Sigmoid colon (tissue), 7 donors: ENCODE data around the gene EPS8L2. TPM values are rescaled to one million over a fixed set of nuclear protein-coding genes. Genes with fewer than 3 reads are reported as not detected.

Experiments used
- DNase-seq: peaks from one replicate; pipeline ENCODE4 v3.0.0-alpha.2; 2019
- H3K27ac ChIP-seq, 4 donors: fragments of 200-600 bp; sonication (generic); one replicate each; pipeline ENCODE4 v1.5.1; 2016 to 2019; ENCODE audit warnings: mild to moderate bottlenecking in 1 of 4
- H3K27me3 ChIP-seq, 3 donors: fragments of 200-600 bp; sonication (generic); one replicate each; pipeline ENCODE4 v1.5.1; 2019; ENCODE audit warnings: mild to moderate bottlenecking in 1 of 3
- H3K36me3 ChIP-seq, 4 donors: fragments of 200-600 bp; sonication (generic); one replicate each; pipeline ENCODE4 v1.5.1; 2016 to 2019
- H3K4me1 ChIP-seq, 4 donors: fragments of 200-600 bp; sonication (generic); one replicate each; pipeline ENCODE4 v1.5.1; 2017 to 2019
- H3K4me3 ChIP-seq, 4 donors: fragments of 200-600 bp; sonication (generic); one replicate each; pipeline ENCODE4 v1.5.1; 2017 to 2019; ENCODE audit warnings: mild to moderate bottlenecking in 2 of 4, moderate library complexity in 1 of 4
- H3K9me3 ChIP-seq, 4 donors: fragments of 200-600 bp in 3 of 4; sonication (generic) in 3 of 4; one replicate each; pipeline versions ENCODE4 v1.5.1 to v1.6.1; 2013 to 2019
- CTCF ChIP-seq, 4 experiments: fragments of 450-650 bp in 3 of 4; fragments of 200-600 bp in 1 of 4; IDR thresholded peaks; one replicate each; pipeline ENCODE4 v1.5.1; 2016 to 2019; ENCODE audit warnings: antibody characterized with exemption in 4 of 4, mild to moderate bottlenecking in 3 of 4, moderate library complexity in 2 of 4
- EP300 ChIP-seq, 4 donors: sonication (generic); formaldehyde crosslinking; IDR thresholded peaks; one replicate each; pipeline ENCODE4 v1.6.1; 2017; ENCODE audit warnings: antibody characterized with exemption in 4 of 4
- POLR2A ChIP-seq, 2 donors: fragments of 450-650 bp; IDR thresholded peaks; one replicate each; pipeline ENCODE4 v1.6.1; 2016; ENCODE audit warnings: antibody characterized with exemption in 2 of 2, mild to moderate bottlenecking in 2 of 2, moderate library complexity in 2 of 2
- POLR2AphosphoS5 ChIP-seq, 4 donors: sonication (generic); formaldehyde crosslinking; IDR thresholded peaks; one replicate each; pipeline ENCODE4 v1.6.1; 2017; ENCODE audit warnings: antibody characterized with exemption in 4 of 4
- WGBS, 2 donors: extraction: QIAGEN DNeasy Blood & Tissue Kit; methylation state at CpG; one replicate each; pipeline ENCODE4 v1.1.7; 2013; 5-methylcytosine and 5-hydroxymethylcytosine counted together
- intact Hi-C: fragments of 100-400 bp; cut with DNase I; formaldehyde crosslinking; loops from one replicate; pipeline ENCODE4 v1.15.1; 2023
- polyA plus RNA-seq, 3 donors: library from polyadenylated mRNA; stranded (reverse); fragments of 200-250 nt; gene quantifications; one replicate each; pipeline ENCODE4 v1.2.3, GENCODE V29; 2013
- total RNA-seq, 4 donors: library from RNA; depleted of rRNA; stranded (reverse); fragments of >200 nt; gene quantifications; one replicate each; pipeline ENCODE4 v1.1.0, GENCODE V29; 2016
- donor health status: healthy with polysubstance abuse.
- donor health status: Bipolar disorder and iron deficiency.
- donor health status: healthy.

Gene EPS8L2
- total and polyA plus RNA-seq, 7 donors, result 5.4 to 168 (median 15.6) TPM

GRCh38 chr11:697811-698311, 8.2 kb upstream of the EPS8L2 start:
- H3K36me3 ChIP-seq, result peaks cover 0 to 39% (median 5%) of the 10 kb centered on the region in 4 donors
- intact Hi-C loops, result loop anchor here (5.0 kb wide), 2 partner anchors 99 to 121 kb away; partner anchors contain the start of genes PHRF1 and SLC25A22
- H3K27me3 ChIP-seq, result no peaks in the 10 kb centered on the region
- TF ChIP-seq EP300 (IDR thresholded peaks at IDR 0.05) (no peak), CTCF (IDR thresholded peaks at IDR 0.05) (no peak), POLR2AphosphoS5 (IDR thresholded peaks at IDR 0.05) (no peak), POLR2A (IDR thresholded peaks at IDR 0.05) (no peak)
- H3K9me3 ChIP-seq, result no peaks in the 10 kb centered on the region
- H3K4me3 ChIP-seq, result peak overlapping the region in 1 of 4 donors; percentile 88
- H3K27ac ChIP-seq, result peak overlapping the region; percentile 98 to 100 (median 99)
- no peak for DNase-seq
- peaks cover 0 to 51% (median 42%) of the 10 kb centered on the region in 4 donors for H3K4me1 ChIP-seq
- 84 to 88% methylated on average over 11 of the region's 11 CpGs for WGBS, 2 donors

GRCh38 chr11:698493-699115, 7.4 kb upstream of the EPS8L2 start:
- intact Hi-C loops, result loop anchor here (5.0 kb wide), 2 partner anchors 99 to 121 kb away; partner anchors contain the start of genes PHRF1 and SLC25A22
- Histone ChIP-seq H3K9me3 (no peaks in the 10 kb centered on the region), H3K27ac (peak overlapping the region; percentile 98 to 100 (median 99)), H3K36me3 (peaks cover 0 to 39% (median 8%) of the 10 kb centered on the region in 4 donors), H3K27me3 (no peaks in the 10 kb centered on the region), H3K4me3 (no peak overlapping the region), H3K4me1 (peaks cover 0 to 48% (median 36%) of the 10 kb centered on the region in 4 donors)
- DNase-seq, result no peak
- 84 to 86% methylated on average over 17 of the region's 17 CpGs for WGBS, 2 donors
- TF ChIP-seq POLR2AphosphoS5 (IDR thresholded peaks at IDR 0.05) (no peak), CTCF (IDR thresholded peaks at IDR 0.05) (no peak)

- peaks cover 0 to 39% (median 8%) of the 10 kb centered on the region in 4 donors for H3K36me3 ChIP-seq
- no peak for TF ChIP-seq EP300 (IDR thresholded peaks at IDR 0.05)
- TF ChIP-seq CTCF (IDR thresholded peaks at IDR 0.05), result no peak
- no peak for TF ChIP-seq POLR2A (IDR thresholded peaks at IDR 0.05)
- WGBS, 2 donors, result 92 to 93% methylated on average over 7 of the region's 7 CpGs
- H3K4me1 ChIP-seq, result peaks cover 0 to 43% (median 31%) of the 10 kb centered on the region in 4 donors
- no peaks in the 10 kb centered on the region for H3K27me3 ChIP-seq
- H3K4me3 ChIP-seq, result no peak overlapping the region
- no peak for DNase-seq
- H3K9me3 ChIP-seq, result no peaks in the 10 kb centered on the region
- peak overlapping the region in 3 of 4 donors; percentile 98 to 100 (median 99) for H3K27ac ChIP-seq
- intact Hi-C loops, result loop anchor here (5.0 kb wide), 2 partner anchors 98 to 122 kb away; partner anchors contain the start of genes PHRF1 and SLC25A22
Measured at GRCh38 chr11:699116-699508, 6.9 kb upstream of the EPS8L2 start.

GRCh38 chr11:699753-700152, 6.3 kb upstream of the EPS8L2 start:
- Histone ChIP-seq H3K4me1 (peaks cover 0 to 39% (median 24%) of the 10 kb centered on the region in 4 donors), H3K27me3 (no peaks in the 10 kb centered on the region), H3K9me3 (no peaks in the 10 kb centered on the region), H3K27ac (peak overlapping the region in 1 of 4 donors; percentile 98), H3K36me3 (peaks cover 0 to 39% (median 8%) of the 10 kb centered on the region in 4 donors), H3K4me3 (no peak overlapping the region)
- WGBS, 2 donors, result 97 to 98% methylated on average over 1 of the region's 1 CpG
- TF ChIP-seq EP300 (IDR thresholded peaks at IDR 0.05), result no peak
- TF ChIP-seq POLR2A (IDR thresholded peaks at IDR 0.05), result no peak
- TF ChIP-seq CTCF (IDR thresholded peaks at IDR 0.05), result no peak
- no peak for TF ChIP-seq POLR2AphosphoS5 (IDR thresholded peaks at IDR 0.05)
- intact Hi-C loops, result loop anchor here (5.0 kb wide), 2 partner anchors 98 to 122 kb away; partner anchors contain the start of genes PHRF1 and SLC25A22
- DNase-seq, result no peak
